GM19395 (cell line): ENCODE results near the gene VTI1A.

Experiments used
- ATAC-seq: cut with Tn5 transposase; IDR thresholded peaks from one replicate; pipeline ENCODE4 v1.9.1; 2021; ENCODE audit warnings: mild to moderate bottlenecking, moderate library complexity; ENCODE audit not compliant: unreplicated experiment

The VTI1A gene

DNA sequence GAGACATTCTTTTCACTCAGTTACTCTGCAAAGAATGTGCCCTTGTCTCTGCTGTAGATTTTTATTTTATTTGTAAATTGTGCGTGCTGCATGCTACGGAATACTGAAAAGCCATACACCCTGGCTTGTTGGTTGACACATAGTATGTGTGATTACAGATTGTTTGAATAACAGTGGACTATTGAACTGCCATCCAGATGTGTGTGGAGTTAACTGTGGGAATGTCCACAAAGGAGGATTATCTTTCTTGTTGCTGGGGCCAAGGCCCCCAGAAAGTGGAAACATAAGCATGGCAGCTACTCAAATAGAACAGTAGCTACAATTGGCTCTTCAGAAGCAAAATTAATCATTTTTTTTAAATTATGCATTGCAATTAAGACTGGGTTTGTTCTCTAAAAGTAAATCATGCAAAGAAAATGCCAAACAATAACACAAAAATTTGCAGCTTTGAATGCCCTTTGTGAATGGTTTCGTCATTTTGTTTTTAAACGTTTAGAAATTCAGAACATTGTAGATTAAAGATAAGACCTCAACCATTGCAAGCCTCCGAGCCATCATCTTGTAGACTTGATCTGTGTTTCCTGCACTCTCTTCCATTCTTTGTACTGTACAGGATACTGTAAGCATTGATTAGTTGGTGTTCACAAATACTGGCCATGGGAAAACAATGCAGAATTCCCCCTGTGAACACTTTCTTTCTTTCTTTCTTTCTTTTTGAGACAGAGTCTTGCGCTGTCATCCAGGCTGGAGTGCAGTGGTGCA lies 292.8 kb downstream of the VTI1A start:
- no peak for ATAC-seq

DNA sequence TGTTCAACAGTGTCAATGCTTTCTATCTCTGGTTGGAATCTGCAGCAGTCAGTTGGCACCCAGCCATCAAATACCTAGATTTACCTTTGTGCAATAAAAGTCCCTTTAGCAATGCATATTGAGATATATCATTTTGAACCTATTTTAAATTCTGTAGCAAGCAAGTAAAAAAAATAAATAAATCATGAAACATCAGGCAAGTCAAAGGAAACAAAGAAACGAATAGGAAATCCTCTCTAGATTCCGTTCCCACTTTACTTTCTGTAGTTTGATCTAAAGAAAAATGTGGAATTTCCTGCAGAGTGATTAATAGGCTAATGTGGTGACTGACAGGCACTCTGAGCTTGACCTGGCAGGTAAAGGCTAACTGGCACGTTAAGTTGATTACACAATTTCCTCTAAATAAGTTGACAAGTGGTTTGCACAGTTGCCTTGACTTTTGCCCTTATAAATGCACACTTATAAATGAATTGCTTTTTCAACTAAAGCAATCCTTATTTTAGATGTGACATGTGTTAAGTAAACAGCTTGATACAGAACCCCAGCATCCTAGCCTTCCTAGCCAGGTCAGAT lies 294.9 kb downstream of the VTI1A start:
- no peak for ATAC-seq

DNA sequence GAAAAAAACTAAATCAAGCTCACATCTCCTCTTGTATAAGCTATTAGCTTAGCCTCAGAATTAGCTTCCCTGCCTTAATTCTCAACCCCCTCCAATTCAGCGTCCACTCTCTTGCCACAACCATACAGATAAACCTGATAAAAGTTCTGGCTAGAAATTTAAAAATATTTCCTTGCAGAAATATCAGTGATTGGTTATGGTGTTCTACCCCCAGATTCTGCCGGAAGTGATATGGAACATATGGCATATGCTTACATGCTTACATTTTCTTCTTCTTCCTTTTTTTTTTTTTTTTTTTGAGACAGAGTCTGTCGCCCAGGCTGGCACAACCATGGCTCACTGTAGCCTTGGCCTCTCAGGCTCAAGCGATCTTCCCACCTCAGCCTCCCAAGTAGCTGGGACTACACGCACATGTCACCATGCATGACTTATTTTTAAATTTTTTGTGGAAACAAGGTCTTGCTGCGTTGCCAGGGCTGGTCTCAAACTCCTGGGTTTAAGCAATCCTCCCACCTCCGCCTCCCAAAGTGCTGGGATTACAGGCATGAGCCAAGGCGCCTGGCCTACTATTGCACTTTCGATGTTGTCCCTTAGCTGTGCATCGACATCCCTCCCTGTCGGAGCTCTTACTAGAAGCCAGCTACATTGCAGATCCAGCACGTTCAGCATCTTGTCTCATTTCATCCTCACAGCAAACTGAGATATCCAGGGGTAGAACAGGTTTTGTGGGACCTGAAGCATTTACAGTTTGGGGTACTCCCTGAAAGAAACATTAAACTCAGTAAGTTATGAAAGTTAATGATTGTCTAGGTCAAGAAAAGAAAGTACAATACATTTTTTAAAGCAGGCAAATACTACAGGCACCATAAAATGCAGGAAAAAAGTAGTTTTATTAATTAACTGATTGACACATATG lies 297.4 kb downstream of the VTI1A start:
- no peak for ATAC-seq

DNA sequence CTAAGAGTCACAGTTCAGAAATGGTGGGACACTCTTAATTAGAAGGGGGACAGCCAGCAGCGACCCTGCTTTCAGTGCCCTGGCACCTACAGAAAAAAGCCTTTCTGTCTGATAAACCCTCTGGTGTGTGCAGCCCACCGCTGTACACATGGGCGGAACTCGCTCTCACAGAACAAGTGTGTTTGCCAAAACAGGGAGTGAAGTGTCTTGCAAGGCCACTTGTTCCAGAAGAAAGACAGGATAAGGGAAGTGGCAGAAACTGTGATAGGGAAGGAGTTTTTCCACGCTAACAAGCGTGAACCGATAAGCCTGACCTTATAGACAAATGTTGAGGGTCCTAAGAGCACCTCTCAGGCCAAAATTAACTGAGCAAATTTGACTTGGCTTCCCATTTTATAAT lies 299.3 kb downstream of the VTI1A start:
- ATAC-seq: no peak

DNA sequence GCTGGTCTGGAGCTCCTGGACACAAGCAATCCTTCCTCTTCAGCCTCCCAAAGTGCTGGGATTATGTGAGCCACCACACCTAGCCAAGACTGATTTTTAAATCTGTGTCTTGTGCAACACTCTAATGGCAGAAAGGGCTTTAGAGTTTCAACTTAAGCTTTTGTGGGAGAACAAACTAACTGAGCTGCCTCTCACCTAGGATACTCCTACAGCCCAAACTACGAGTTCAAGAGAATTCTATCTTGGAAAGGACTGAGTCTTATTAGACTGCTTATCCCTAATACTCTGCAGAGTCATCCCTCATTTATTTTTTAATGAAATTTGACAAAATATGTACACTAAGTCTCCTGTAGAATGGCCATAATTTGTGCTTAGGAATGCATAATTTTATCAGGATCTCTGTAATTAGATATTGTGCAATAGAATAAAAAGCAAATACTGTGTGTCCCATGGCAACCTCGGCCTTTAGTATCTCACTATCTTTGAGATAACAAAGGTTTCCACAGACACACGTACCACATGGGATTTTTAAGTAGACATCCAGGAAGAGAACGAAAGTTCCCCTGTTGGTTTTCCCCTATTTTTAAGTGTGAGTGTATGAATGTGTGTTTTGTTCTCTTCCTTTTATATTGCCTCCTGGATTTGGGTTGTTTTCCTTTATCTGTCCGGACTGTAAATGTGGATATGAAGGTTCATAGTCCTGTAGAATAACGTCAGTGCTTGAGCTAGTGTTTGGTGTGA lies 303.6 kb downstream of the VTI1A start:
- no peak for ATAC-seq

DNA sequence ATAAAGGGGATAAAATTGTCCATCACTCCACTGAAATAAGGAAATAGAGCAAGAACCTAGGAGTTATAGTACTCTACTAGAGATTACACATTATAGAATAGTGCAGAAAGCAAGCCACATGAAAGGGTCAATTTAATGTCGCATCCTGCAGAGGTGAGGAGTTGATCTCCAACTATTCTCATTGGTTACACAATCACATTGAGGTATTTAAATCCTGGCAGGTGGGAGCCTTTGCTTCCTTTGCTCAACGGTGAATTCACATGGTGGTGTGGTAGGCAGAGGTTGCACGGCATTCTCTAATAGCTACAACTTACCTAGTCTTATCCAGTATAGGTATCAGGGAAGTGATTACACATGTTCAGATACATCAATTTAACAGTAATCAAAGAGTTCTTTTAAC lies 304.6 kb downstream of the VTI1A start:
- no peak for ATAC-seq

DNA sequence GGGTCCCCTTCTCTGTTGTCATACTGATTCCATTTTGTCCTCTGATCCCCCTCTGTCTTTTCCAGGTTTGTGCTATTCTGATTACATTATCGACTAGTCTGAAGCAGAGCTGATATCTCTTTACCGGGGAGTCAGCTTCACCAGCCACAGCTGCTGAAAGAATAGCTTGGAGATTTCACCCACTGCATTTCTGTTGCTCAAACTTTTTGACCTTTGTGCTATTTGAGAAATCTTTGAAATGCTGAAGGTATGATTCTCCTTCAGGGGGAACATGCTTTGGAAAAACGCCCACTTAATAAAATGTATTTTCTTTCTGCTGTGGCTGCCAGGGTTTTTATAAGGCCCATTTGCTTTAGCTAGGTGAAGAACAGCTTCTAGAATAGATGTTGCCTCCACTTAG lies 305.3 kb downstream of the VTI1A start:
- no peak for ATAC-seq

DNA sequence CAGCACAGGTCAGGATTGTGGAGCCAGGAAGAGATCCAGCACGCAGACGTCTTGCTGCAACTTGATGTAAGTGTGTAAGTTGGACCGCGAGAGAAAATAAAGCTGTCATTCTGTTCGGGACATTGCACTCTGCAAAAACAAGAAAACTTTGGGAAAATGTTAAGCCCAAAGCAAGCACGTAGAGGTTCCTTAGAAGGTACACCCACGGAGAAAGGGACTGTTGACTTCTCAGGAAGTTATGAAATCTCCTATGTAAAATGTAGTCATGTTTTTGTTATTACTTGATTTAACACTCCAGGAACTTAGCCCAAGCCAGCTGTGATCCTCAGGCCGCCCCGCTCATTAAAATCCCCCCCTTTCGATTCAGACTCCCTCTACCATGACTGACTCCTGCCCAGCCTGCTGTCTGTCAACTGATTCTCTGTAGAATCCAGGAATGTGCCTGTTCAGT lies 307.0 kb downstream of the VTI1A start:
- ATAC-seq: no peak

DNA sequence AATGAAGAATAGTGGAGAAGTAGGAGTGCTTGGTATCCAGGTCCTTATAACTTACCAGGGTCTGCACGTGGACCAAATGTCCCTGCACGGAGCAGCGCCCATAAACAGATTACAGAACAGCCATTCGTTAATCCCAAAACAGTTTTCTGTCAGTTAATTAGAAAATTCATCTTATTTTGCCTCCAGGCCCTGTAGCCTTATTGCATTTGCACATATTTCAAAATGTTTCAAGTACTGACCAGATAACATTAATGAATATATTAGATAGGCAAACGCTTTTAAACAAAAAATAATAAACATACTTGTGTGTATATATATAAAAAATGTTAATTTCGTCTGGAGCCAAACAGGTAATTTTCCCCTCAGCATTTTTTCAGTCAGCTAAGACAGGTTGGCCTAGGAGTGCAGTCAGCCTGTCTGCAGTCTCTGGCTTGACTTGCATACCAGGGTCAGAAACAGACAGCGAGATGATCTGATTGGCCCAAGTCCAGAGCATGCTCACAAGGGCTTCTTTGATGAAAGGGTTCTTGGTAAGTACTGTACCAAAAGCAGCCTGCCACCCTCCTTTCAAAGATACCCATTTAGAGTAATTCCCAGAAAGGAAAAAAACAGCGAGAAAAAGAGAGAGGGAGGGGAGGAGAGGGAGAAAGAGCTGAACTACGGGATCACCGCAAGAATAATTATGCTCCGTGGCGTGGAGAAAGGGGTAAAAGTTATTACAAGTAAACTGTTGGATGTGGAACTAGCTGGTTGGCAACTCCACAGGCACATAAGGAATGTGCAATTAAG lies 308.6 kb downstream of the VTI1A start:
- ATAC-seq: no peak

DNA sequence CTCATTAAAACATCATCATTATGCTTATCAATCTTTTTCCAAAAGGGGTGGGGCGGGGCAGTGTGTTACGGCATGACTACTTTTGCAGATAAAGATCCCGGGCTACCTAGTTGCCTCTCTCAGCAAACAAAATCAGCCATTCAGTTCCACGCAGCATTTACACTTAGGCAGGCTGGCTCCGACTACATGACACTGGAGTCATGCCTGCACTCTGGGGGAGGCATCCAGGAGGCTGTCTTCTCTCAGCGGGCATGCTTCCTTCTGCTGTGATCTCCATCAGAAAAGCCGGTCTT lies 309.2 kb downstream of the VTI1A start:
- ATAC-seq: no peak

DNA sequence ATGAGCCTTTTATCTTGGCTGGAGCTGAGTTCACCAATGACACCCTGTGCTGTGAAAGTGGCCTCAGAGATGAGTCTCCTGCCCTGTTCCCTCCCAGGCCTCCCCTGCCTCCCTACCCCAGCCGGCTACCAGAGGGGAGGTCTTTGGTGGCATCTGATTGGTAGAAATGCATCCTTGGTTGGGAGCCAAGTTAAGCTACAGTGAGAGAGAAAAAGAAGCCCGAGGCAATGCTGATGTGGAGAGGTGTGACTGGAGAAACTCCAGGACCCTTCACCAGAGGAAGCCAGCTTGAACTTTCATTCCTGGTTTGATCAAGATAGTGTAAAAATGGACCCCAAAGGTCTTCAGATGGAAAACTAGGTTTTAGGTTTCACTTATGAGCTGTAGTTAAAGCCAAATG lies 311.9 kb downstream of the VTI1A start:
- ATAC-seq: no peak

DNA sequence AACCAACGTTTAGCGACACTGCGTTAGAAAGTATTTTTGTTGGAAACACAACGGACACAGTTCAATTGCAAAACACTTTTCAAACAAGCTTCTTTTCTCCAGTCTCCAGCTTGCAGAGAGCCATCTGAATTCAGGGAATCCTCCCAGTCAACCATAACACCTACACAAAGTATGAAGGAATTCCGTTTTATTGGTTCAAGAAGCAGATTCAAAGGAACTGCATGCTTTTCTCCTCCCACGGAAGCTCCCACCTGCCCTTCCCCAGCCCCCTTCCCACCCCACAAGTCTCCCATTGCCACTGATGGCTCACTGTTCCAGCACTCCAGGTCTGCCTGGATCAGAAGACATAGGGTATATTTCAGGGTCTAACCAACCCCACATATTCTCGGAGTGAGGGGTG lies 312.5 kb downstream of the VTI1A start:
- ATAC-seq: no peak

DNA sequence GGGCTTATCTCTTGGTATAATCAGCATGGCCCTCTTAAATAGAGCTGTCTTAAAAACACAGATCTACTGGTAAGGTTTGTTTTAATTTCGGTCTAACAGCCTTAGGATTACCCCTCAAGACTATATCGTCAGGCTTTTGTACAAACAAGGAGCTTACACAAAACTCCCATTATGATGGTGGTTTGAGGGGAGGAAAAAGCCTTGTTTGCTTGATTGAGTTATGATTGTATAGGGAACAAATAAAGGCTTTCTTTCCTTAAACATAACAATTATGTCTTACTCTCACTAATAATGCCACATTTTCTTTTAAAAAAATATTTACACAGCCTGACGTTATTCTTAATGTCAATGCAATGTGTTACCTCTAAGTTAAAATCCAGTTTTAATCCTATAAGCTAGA lies 314.2 kb downstream of the VTI1A start:
- ATAC-seq: no peak

DNA sequence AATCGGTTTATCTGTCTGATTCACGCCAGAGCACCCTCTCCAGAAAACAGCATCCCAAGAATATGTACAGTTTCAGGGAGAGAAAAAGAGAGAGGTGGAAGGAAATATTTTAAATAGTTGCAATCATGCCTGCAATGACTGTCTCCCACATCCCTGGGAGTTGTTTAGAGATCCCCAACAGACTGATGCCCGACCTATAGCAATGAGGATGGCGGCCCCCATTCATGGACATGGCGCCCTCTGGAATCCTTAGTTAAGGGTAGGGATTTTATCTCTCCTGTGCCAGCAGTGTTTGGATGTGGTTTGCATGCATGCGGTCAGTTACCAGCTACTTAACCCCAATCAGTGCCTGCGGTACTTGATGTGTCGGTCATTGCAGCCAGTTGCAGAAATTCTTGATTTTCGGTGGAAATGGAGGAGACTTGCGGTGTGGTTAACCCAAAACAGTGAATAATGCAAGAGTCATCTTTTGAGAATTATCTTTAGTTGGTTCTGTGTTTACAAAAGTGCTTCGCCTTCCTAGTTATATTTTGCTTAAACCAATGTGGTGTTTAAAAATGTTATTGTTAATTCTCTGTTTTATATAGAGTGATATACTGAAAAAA lies 317.0 kb downstream of the VTI1A start:
- ATAC-seq: no peak

DNA sequence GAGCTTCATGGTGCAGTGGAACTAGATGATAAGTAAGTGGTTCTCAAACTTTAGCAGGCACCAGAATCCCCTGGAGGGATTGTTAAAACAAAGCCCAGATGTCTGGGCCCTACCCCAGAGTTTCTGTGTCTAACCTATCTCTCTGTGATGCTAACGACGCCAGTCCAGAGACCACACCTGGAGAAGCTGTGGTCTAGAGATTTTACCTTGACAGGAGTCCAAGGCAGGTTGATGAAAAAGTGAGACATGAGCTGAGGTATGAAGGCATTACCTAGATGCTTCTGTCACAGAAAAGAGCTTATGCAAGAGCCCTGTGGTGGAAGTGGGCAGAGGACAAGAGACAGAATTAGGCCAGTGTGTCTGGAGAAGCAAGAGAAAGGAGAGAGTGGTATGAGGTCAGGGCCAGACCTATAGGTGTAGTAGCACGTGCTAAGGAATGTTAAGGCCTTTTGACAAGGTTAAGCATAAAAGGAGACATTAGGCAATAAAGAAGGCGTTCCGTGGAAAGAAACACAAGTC lies 318.8 kb downstream of the VTI1A start:
- ATAC-seq: no peak

DNA sequence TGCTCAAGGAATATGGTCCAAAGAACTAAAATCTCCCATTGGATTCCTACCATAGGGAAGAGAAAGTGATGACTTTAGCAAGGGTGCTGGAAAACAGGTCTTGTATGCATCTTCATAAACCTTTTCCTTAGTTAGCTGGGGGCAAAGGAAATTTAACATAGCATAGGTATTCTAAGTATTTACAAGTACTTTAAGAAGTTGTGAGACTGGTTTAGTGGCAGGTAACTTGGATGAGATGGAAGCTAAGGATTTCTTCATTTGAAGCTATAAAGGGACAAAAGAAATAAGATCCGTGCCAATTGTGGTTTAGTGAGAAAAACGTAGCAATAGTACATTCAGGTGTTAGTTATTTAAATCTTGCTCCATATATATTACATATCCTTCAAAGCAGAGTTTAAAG lies 319.6 kb downstream of the VTI1A start:
- ATAC-seq: no peak

DNA sequence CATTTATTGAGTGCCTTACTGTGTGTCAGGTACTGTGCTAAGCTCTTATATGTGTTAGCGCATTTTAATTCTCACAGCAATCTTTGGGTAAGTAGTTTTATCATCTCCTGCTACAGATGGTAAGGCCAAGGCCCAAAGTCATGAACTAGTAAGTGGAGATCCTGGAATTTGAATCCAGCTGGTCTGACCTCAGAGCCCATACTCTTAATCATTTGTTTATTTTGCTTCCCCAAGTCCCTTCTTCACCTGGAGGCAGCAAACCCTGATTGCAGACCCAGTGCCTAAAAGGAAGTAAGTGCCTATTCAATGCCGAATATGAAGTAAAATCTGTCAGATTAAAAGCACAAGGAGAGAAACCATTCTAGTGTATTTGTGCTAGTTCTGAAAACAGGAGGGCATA lies 320.1 kb downstream of the VTI1A start:
- ATAC-seq: no peak

DNA sequence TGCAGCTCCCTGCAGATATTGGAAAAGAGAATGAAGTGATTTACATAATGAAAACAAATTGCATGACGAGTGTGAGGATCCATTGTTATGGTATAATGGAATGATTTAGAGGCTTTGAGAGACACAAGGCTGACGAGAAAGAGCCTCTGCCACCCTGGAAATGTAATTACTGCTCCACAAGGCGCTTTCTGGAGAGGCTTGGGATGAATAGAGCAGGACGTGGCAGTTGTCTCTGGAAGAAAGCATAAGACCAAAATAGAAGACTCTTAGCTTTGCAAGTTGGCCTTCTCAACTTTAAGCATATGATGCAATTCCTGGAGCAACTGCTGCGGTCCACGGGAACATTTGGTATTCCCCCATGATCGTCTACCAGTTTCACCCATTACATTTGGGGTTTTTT lies 321.1 kb downstream of the VTI1A start:
- ATAC-seq: no peak

DNA sequence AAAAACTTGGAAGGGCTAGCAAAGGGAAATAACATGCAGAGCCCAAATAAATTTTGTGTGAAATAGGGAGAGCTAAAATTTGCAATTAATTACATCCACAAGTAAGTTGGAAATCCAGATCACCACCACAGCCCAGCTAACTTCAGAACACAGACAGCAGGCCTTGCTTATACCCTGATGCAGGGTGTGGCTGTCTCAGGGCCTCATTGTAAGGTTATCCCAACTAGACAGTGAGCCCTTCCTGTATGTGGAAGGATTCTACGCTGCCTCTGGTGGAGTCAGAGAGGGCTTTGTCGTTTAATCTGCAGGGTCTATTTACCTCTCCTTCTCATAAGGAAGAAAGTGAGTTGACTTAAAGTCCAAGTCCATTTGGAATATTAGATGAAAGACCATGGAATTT lies 322.1 kb downstream of the VTI1A start:
- no peak for ATAC-seq
